AG04449 (cell line): ENCODE measurements around the gene CYP26B1.
A peak's percentile ranks its signal among the peaks of the same experiment; 100 is the strongest.

ENCODE experiments used
- CTCF ChIA-PET: fragments of 350-600 bp; formaldehyde crosslinking; extraction: SDS; loops from one replicate; lab custom pipeline; 2021; ENCODE audit warnings: antibody characterized with exemption; lab: Yijun Ruan, JAX
- POLR2A ChIA-PET: fragments of 400-600, 350-600 bp; formaldehyde crosslinking; extraction: SDS; loops from one replicate; lab custom pipeline; 2020; ENCODE audit warnings: antibody characterized with exemption, inconsistent platforms; lab: Yijun Ruan, JAX
- DNase-seq: peaks from one replicate; pipeline ENCODE4 v3.0.0-alpha.2; 2010; ENCODE audit warnings: low read depth, low spot score
- H3K4me3 ChIP-seq: 2 replicates; pipeline ENCODE4 v1.5.1; 2011; ENCODE audit warnings: low read depth, mild to moderate bottlenecking, control low read depth, low read length
- CTCF ChIP-seq: IDR thresholded peaks from one replicate; pipeline ENCODE4 v1.5.1; 2011; ENCODE audit warnings: mild to moderate bottlenecking, moderate library complexity, low read length, control low read depth, inconsistent platforms; ENCODE audit not compliant: insufficient read depth; ENCODE audit errors: missing control alignments

Gene CYP26B1

DNA sequence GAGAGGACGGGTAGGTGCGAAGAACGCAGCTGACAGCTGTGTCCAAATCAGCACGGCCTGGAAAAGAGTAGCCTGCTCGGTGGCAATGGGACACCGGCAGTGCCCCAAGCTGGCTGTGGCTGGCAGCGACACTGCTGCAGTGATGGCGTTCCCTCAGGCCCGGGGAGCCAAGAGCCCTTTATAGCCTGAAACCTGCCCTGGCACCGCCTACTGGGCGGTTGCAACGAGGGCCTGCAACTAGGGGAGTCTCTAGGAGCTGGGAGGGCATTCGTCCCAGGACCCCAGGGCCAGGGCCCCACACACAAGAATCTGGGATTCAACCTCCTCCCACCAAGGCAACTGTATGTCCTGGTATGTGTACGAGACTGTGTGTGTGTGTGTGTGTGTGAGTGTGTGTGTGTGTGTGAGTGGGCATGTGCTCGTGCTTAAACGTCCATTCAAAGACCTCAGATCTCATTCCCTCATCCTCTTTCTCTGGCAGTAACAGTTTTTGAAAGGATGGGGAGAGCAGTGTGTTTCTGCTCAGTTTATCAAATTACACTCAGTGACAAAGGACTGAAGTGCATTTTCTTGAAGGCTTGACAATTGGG lies 6.8 kb upstream of the CYP26B1 start:
- ChIA-PET POLR2A (no interaction called here), CTCF (interaction anchor here (1.2 to 10.9 kb wide), 5 partner anchors 8 to 425 kb away, joined by 3 to 322 read pairs (median 8); no protein-coding TSS in a partner anchor)
- no peak for TF ChIP-seq CTCF
- DNase-seq = no peak
- no peak overlapping the region for H3K4me3 ChIP-seq

GRCh38 chr2:72153924-72154323 lies 6.3 kb upstream of the CYP26B1 start:
- DNase-seq = no peak
- H3K4me3 ChIP-seq = no peak overlapping the region
- no peak for TF ChIP-seq CTCF
- ChIA-PET CTCF (interaction anchor here (1.5 to 10.9 kb wide), 4 partner anchors 8 to 592 kb away, joined by 4 to 322 read pairs (median 41); no protein-coding TSS in a partner anchor), POLR2A (no interaction called here)

- TF ChIP-seq CTCF = no peak
- no peak for DNase-seq
- ChIA-PET POLR2A (no interaction called here), CTCF (interaction anchor here (0.6 to 10.9 kb wide), 13 partner anchors 9 to 604 kb away, joined by 3 to 322 read pairs (median 16); no protein-coding TSS in a partner anchor)
- H3K4me3 ChIP-seq = no peak overlapping the region
Measured at GRCh38 chr2:72153026-72153791, 5.5 kb upstream of the CYP26B1 start.

DNA sequence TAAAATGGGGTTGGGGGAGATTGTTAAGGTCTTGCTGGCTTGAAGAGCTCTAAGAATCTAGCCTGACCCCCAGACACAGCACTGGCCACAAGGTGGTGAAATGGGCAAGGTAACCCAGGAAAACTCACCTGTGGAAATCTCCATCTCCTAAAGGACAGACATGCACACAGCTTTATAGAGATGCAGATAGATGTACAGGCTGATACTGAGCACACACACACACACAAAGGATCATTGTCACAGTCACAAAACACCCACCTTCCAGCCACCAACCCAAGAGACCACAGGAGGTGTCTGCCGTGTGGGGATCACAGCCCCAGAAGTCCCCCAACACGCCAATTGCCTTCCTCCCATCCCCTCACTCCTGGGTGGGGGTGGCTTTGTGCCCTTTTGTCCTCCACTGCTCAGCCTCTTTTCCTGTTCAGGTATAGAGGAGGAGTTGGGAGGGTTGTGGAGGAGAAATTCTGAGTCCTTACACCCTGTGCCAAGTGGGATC lies 3.2 kb upstream of the CYP26B1 start:
- DNase-seq = no peak
- TF ChIP-seq CTCF = no peak
- H3K4me3 ChIP-seq = no peak overlapping the region
- CTCF ChIA-PET = interaction anchor here (0.9 to 10.9 kb wide), 59 partner anchors 8 to 621 kb away, joined by 3 to 322 read pairs (median 5); no protein-coding TSS in a partner anchor
- POLR2A ChIA-PET = no interaction called here

DNA sequence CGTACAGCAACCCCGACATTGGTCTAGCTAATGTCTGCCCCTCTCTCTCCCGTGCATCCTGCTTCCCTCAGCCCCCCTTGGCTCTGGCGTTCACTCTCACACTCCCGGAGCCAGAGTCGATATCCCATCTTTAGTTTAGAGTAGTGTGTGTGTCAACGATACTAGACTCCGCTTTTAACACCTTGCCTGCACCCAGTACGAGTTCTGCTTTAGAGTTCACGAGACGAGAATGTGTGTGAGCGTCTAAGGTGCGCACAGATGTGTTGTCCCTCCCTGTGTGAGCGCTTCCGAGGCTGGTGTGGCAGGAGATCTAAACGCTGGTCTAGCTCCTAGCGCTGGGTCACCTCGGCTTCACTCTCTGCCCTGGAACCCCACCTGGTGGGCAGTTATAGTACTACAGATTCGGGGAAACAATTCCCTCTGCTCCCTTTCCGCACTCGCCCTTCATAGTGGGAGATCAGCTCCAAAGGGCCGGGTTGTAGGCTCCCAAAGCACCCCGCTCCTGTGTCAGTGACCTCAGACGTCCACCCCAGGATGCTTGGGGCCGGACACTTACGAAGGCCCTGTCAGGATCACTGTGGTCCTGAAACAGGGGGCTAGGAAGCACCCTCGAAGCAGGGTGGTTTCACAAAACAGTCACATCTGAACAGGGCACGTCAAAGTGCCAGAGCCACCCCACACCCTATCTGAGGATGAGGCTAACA lies 2.6 kb upstream of the CYP26B1 start:
- ChIA-PET POLR2A (no interaction called here), CTCF (interaction anchor here (0.6 to 10.9 kb wide), 68 partner anchors 8 to 621 kb away, joined by 3 to 322 read pairs (median 4); no protein-coding TSS in a partner anchor)
- H3K4me3 ChIP-seq = peak overlapping the region; percentile 34
- DNase-seq = no peak
- peak; percentile 73 for TF ChIP-seq CTCF
